GM19238 (cell line): Measurements from ENCODE around the gene EDEM2.
"Not testable (repeated sequence)": the region's sequence is repeated elsewhere in the genome, so short reads cannot be mapped to it uniquely, and the experiment has no call there.

Source experiments
- DNase-seq: peaks from one replicate; pipeline ENCODE4 v3.0.0; 2011; ENCODE audit warnings: low spot score; ENCODE audit not compliant: insufficient read length

EDEM2 gene

GRCh38 chr20:35088231-35089145 lies 58.6 kb downstream of the EDEM2 start:
- DNase-seq: no peak

GRCh38 chr20:35087791-35088190 lies 59.3 kb downstream of the EDEM2 start:
- no peak for DNase-seq

- DNase-seq: no peak
Observed at GRCh38 chr20:35087355-35087754, 59.8 kb downstream of the EDEM2 start.

- DNase-seq: no peak
Observed at GRCh38 chr20:35085477-35086225, 61.5 kb downstream of the EDEM2 start.

GRCh38 chr20:35084998-35085397 lies 62.1 kb downstream of the EDEM2 start:
- no peak for DNase-seq

- not testable (repeated sequence) for DNase-seq
Observed at GRCh38 chr20:35080348-35080642, 66.8 kb downstream of the EDEM2 start.

- no peak for DNase-seq
Observed at GRCh38 chr20:35079472-35080347, 67.4 kb downstream of the EDEM2 start.

GRCh38 chr20:35077872-35078271 lies 69.3 kb downstream of the EDEM2 start:
- no peak for DNase-seq

GRCh38 chr20:35077341-35077740 lies 69.8 kb downstream of the EDEM2 start:
- no peak for DNase-seq

- DNase-seq: not testable (repeated sequence)
Observed at GRCh38 chr20:35071436-35072153, 75.5 kb downstream of the EDEM2 start.

- DNase-seq: no peak
Observed at GRCh38 chr20:35066194-35066593, 80.9 kb downstream of the EDEM2 start.
